ENCODE data around the gene AGMO.

Gene AGMO

GRCh38 chr7:15218261-15218660 is 343.6 kb downstream of the AGMO start:
- no peak for TF ChIP-seq CTCF (IDR thresholded peaks at IDR 0.05; ENCODE audit: low read depth, low read length, missing control alignments)
- no peak for DNase-seq (ENCODE audit: low read depth)
- H3K4me3 ChIP-seq (ENCODE audit: low read depth, low read length): no peak overlapping the region

- TF ChIP-seq CTCF (IDR thresholded peaks at IDR 0.05; ENCODE audit: low read depth, low read length, missing control alignments): no peak
- no peak overlapping the region for H3K4me3 ChIP-seq (ENCODE audit: low read depth, low read length)
- no peak for DNase-seq (ENCODE audit: low read depth)
Measured at GRCh38 chr7:15215616-15216015, 346.2 kb downstream of the AGMO start.

- H3K4me3 ChIP-seq (ENCODE audit: low read depth, low read length): no peak overlapping the region
- no peak for DNase-seq (ENCODE audit: low read depth)
- no peak for TF ChIP-seq CTCF (IDR thresholded peaks at IDR 0.05; ENCODE audit: low read depth, low read length, missing control alignments)
Measured at GRCh38 chr7:15214976-15215375, 346.8 kb downstream of the AGMO start.

- DNase-seq (ENCODE audit: low read depth): no peak
Measured at GRCh38 chr7:15213093-15213492, 348.7 kb downstream of the AGMO start.

GRCh38 chr7:15209429-15209828 is 352.4 kb downstream of the AGMO start:
- no peak for TF ChIP-seq CTCF (IDR thresholded peaks at IDR 0.05; ENCODE audit: low read depth, low read length, missing control alignments)
- no peak overlapping the region for H3K4me3 ChIP-seq (ENCODE audit: low read depth, low read length)
- DNase-seq (ENCODE audit: low read depth): no peak

More at GRCh38 chr7:15213093-15213492, 348.7 kb downstream of the AGMO start:
- TF ChIP-seq CTCF (IDR thresholded peaks at IDR 0.05; ENCODE audit: low read depth, low read length, missing control alignments): no peak
- no peak overlapping the region for H3K4me3 ChIP-seq (ENCODE audit: low read depth, low read length)

- H3K4me3 ChIP-seq (ENCODE audit: low read depth, low read length): no peak overlapping the region
- no peak for DNase-seq (ENCODE audit: low read depth)
- no peak for TF ChIP-seq CTCF (IDR thresholded peaks at IDR 0.05; ENCODE audit: low read depth, low read length, missing control alignments)
Measured at GRCh38 chr7:15204421-15204820, 357.4 kb downstream of the AGMO start.

GRCh38 chr7:15199482-15199881 is 362.3 kb downstream of the AGMO start:
- DNase-seq (ENCODE audit: low read depth): no peak
- no peak for TF ChIP-seq CTCF (IDR thresholded peaks at IDR 0.05; ENCODE audit: low read depth, low read length, missing control alignments)

More at GRCh38 chr7:15199482-15199881, 362.3 kb downstream of the AGMO start:
- no peak overlapping the region for H3K4me3 ChIP-seq (ENCODE audit: low read depth, low read length)

All from GM12864 (cell line).